ENCODE results near the gene HOXC13. TPM values are rescaled to one million over a fixed set of nuclear protein-coding genes. Genes with fewer than 3 reads are reported as not detected.

The HOXC13 gene
- total and polyA plus RNA-seq, 2 of the 13 experiments (the other 11 are each of a cell fraction or from before 2014, with no cell fraction given) = 0.07 TPM; not detected in 1

- TF ChIP-seq, protein P1, sequence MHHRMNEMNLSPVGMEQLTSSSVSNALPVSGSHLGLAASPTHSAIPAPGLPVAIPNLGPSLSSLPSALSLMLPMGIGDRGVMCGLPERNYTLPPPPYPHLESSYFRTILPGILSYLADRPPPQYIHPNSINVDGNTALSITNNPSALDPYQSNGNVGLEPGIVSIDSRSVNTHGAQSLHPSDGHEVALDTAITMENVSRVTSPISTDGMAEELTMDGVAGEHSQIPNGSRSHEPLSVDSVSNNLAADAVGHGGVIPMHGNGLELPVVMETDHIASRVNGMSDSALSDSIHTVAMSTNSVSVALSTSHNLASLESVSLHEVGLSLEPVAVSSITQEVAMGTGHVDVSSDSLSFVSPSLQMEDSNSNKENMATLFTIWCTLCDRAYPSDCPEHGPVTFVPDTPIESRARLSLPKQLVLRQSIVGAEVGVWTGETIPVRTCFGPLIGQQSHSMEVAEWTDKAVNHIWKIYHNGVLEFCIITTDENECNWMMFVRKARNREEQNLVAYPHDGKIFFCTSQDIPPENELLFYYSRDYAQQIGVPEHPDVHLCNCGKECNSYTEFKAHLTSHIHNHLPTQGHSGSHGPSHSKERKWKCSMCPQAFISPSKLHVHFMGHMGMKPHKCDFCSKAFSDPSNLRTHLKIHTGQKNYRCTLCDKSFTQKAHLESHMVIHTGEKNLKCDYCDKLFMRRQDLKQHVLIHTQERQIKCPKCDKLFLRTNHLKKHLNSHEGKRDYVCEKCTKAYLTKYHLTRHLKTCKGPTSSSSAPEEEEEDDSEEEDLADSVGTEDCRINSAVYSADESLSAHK (CRISPR knock-in tag; IDR thresholded peaks at IDR 0.05; ENCODE audit: borderline replicate concordance) = no peak
- TF ChIP-seq ZNF331 (CRISPR knock-in tag; IDR thresholded peaks at IDR 0.05) (no peak), ZBTB10 (CRISPR knock-in tag; IDR thresholded peaks at IDR 0.05; ENCODE audit: borderline replicate concordance) (peak; percentile 58; the same call in 1 of the 2 replicates)
- TF ChIP-seq, protein P2, sequence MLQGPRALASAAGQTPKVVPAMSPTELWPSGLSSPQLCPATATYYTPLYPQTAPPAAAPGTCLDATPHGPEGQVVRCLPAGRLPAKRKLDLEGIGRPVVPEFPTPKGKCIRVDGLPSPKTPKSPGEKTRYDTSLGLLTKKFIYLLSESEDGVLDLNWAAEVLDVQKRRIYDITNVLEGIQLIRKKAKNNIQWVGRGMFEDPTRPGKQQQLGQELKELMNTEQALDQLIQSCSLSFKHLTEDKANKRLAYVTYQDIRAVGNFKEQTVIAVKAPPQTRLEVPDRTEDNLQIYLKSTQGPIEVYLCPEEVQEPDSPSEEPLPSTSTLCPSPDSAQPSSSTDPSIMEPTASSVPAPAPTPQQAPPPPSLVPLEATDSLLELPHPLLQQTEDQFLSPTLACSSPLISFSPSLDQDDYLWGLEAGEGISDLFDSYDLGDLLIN (CRISPR knock-in tag; IDR thresholded peaks at IDR 0.05; ENCODE audit: borderline replicate concordance) = no peak
Observed at GRCh38 chr12:53978477-53979356, 40.1 kb downstream of the HOXC13 start (continued).

Measured in HepG2 (cell line).